H9 (cell line): Measurements from ENCODE around the gene EFCC1. TPM values are rescaled to one million over a fixed set of nuclear protein-coding genes. Genes with fewer than 3 reads are reported as not detected.

Source experiments
- DNase-seq: peaks from one replicate; pipeline ENCODE4 v3.0.0-alpha.2; 2017
- H2AFZ ChIP-seq: one replicate; pipeline ENCODE4 v1.6.1; 2013; ENCODE audit warnings: mild to moderate bottlenecking, low read length, control low read depth, moderate library complexity
- H2AK5ac ChIP-seq: 2 replicates; pipeline ENCODE4 v1.6.1; 2013; ENCODE audit warnings: low read length, control low read depth, mixed read lengths; ENCODE audit not compliant: insufficient read length
- H2BK120ac ChIP-seq: one replicate; pipeline ENCODE4 v1.6.1; 2013; ENCODE audit warnings: low read depth, mild to moderate bottlenecking, low read length, control low read depth, inconsistent platforms; ENCODE audit not compliant: poor library complexity, severe bottlenecking
- H2BK12ac ChIP-seq: 2 replicates; pipeline ENCODE4 v1.6.1; 2013; ENCODE audit warnings: low read length, control low read depth, mixed read lengths, low read depth; ENCODE audit not compliant: insufficient read length
- H2BK15ac ChIP-seq: 2 replicates; pipeline ENCODE4 v1.6.1; 2013; ENCODE audit warnings: low read depth, low read length, control low read depth
- H2BK20ac ChIP-seq: one replicate; pipeline ENCODE4 v1.6.1; 2013; ENCODE audit warnings: low read depth, mild to moderate bottlenecking, low read length, control low read depth, inconsistent platforms; ENCODE audit not compliant: poor library complexity, severe bottlenecking
- H2BK5ac ChIP-seq: 2 replicates; pipeline ENCODE4 v1.6.1; 2013; ENCODE audit warnings: low read length, control low read depth, mixed read lengths; ENCODE audit not compliant: insufficient read length
- H3K14ac ChIP-seq: 2 replicates; pipeline ENCODE4 v1.6.1; 2013; ENCODE audit warnings: low read length, control low read depth; ENCODE audit not compliant: insufficient read depth
- H3K18ac ChIP-seq: 2 replicates; pipeline ENCODE4 v1.6.1; 2013; ENCODE audit warnings: low read depth, mild to moderate bottlenecking, mixed read lengths, low read length, control low read depth; ENCODE audit not compliant: insufficient read length
- H3K23ac ChIP-seq: 2 replicates; pipeline ENCODE4 v1.6.1; 2013; ENCODE audit warnings: low read length, control low read depth, mixed read lengths, low read depth; ENCODE audit not compliant: insufficient read length
- H3K23me2 ChIP-seq: 2 replicates; pipeline ENCODE4 v1.6.1; 2013; ENCODE audit warnings: low read depth, mild to moderate bottlenecking, mixed read lengths, low read length, control low read depth; ENCODE audit not compliant: insufficient read length, poor library complexity, severe bottlenecking
- H3K27ac ChIP-seq: 2 replicates; pipeline ENCODE4 v1.5.1; 2013; ENCODE audit warnings: low read length, control low read depth, mixed read lengths, low read depth; ENCODE audit not compliant: insufficient read length
- H3K27me3 ChIP-seq: 2 replicates; pipeline ENCODE4 v1.6.1; 2013; ENCODE audit warnings: low read length, control low read depth, inconsistent platforms; ENCODE audit not compliant: insufficient read depth
- H3K4ac ChIP-seq: 2 replicates; pipeline ENCODE4 v1.6.1; 2013; ENCODE audit warnings: low read depth, mild to moderate bottlenecking, control low read depth, inconsistent platforms, low read length, moderate library complexity
- H3K4me1 ChIP-seq: 2 replicates; pipeline ENCODE4 v1.6.1; 2013; ENCODE audit warnings: low read length, control low read depth, inconsistent platforms; ENCODE audit not compliant: insufficient read depth
- H3K4me2 ChIP-seq: 2 replicates; pipeline ENCODE4 v1.6.1; 2013; ENCODE audit warnings: low read length, control low read depth, mixed read lengths; ENCODE audit not compliant: insufficient read length, insufficient read depth
- H3K56ac ChIP-seq: 2 replicates; pipeline ENCODE4 v1.6.1; 2013; ENCODE audit warnings: low read depth, mild to moderate bottlenecking, mixed read lengths, low read length, control low read depth; ENCODE audit not compliant: insufficient read length
- H3K79me1 ChIP-seq: 2 replicates; pipeline ENCODE4 v1.6.1; 2013; ENCODE audit warnings: low read depth, mild to moderate bottlenecking, moderate library complexity, low read length, control low read depth, inconsistent platforms; ENCODE audit not compliant: insufficient read depth, poor library complexity, severe bottlenecking
- H3K79me2 ChIP-seq: 2 replicates; pipeline ENCODE4 v1.6.1; 2013; ENCODE audit warnings: low read length, control low read depth, inconsistent platforms; ENCODE audit not compliant: insufficient read depth
- H3K9ac ChIP-seq: 2 replicates; pipeline ENCODE4 v1.6.1; 2013; ENCODE audit warnings: low read length, control low read depth, mixed read lengths; ENCODE audit not compliant: insufficient read length; ENCODE audit errors: extremely low read depth
- H3K9me3 ChIP-seq: one replicate; pipeline ENCODE4 v1.6.1; 2013; ENCODE audit warnings: low read depth, low read length, inconsistent platforms; ENCODE audit not compliant: control insufficient read depth
- H3T11ph ChIP-seq: one replicate; pipeline ENCODE4 v1.6.1; 2013; ENCODE audit warnings: mild to moderate bottlenecking, low read length, control low read depth, inconsistent platforms
- H4K20me1 ChIP-seq: one replicate; pipeline ENCODE4 v1.6.1; 2013; ENCODE audit not compliant: control insufficient read depth, insufficient read length, insufficient read depth
- H4K5ac ChIP-seq: 2 replicates; pipeline ENCODE4 v1.6.1; 2013; ENCODE audit warnings: low read depth, mild to moderate bottlenecking, mixed read lengths, low read length, control low read depth; ENCODE audit not compliant: insufficient read length
- H4K8ac ChIP-seq: replicated peaks from 2 replicates; pipeline ENCODE4 v1.6.1; 2013; ENCODE audit warnings: low read length, control low read depth, mixed read lengths, low read depth; ENCODE audit not compliant: insufficient read length
- H4K91ac ChIP-seq: 2 replicates; pipeline ENCODE4 v1.6.1; 2013; ENCODE audit warnings: low read depth, mild to moderate bottlenecking, moderate library complexity, mixed read lengths, low read length, control low read depth; ENCODE audit not compliant: insufficient read length
- H3K27ac Mint-ChIP-seq, 3 experiments: 2 replicates in 2 of 3; 3 replicates in 1 of 3; pipeline ENCODE4 v1.8.0; 2020 to 2021; ENCODE audit warnings: mixed read lengths in 3 of 3, mild to moderate bottlenecking in 1 of 3, moderate library complexity in 1 of 3
- H3K27me3 Mint-ChIP-seq: 2 replicates; pipeline ENCODE4 v1.8.0; 2021; ENCODE audit warnings: low read depth, mild to moderate bottlenecking, moderate library complexity, mixed read lengths
- H3K36me3 Mint-ChIP-seq, 3 experiments: 2 replicates in 2 of 3; 3 replicates in 1 of 3; pipeline ENCODE4 v1.8.0; 2020 to 2021; ENCODE audit warnings: low read depth in 3 of 3, mixed read lengths in 3 of 3; ENCODE audit not compliant: insufficient read depth in 1 of 3
- H3K4me1 Mint-ChIP-seq, 2 experiments: 2 replicates each; pipeline ENCODE4 v1.8.0; 2020; ENCODE audit warnings: mixed read lengths in 2 of 2
- H3K4me3 Mint-ChIP-seq, 2 experiments: 2 replicates in 1 of 2; 3 replicates in 1 of 2; pipeline ENCODE4 v1.8.0; 2020 to 2021; ENCODE audit warnings: mild to moderate bottlenecking in 2 of 2, mixed read lengths in 2 of 2, moderate library complexity in 1 of 2
- H3K9me3 Mint-ChIP-seq, 2 experiments: 2 replicates in 1 of 2; 3 replicates in 1 of 2; pipeline ENCODE4 v1.8.0; 2020; ENCODE audit warnings: mild to moderate bottlenecking in 2 of 2, mixed read lengths in 2 of 2, moderate library complexity in 1 of 2
- CTCF ChIP-seq: fragments of 200-600 bp; sonication (generic); conservative IDR thresholded peaks from 3 replicates; pipeline ENCODE4 v1.8.0; 2021; ENCODE audit warnings: antibody characterized with exemption, mild to moderate bottlenecking
- WGBS: extraction: QIAGEN DNeasy Blood & Tissue Kit; methylation state at CpG from one replicate; pipeline ENCODE4 v1.1.7; 2013; ENCODE audit warnings: missing lambda C conversion rate, low lambda C conversion rate, mixed read lengths; ENCODE audit not compliant: insufficient read length; ENCODE audit errors: extremely low coverage; 5-methylcytosine and 5-hydroxymethylcytosine counted together
- total RNA-seq: library from RNA; stranded (reverse); gene quantifications from 2 replicates; pipeline ENCODE4 v1.2.1, GENCODE V29; 2021

The EFCC1 gene
- total RNA-seq, 1 experiment from 2014 or later = 0.09 TPM

GRCh38 chr3:129013491-129013891 lies 12.4 kb downstream of the EFCC1 start:
- Histone ChIP-seq H4K91ac (no peak overlapping the region), H2BK12ac (no peak overlapping the region), H3K23ac (no peak overlapping the region), H3K4me1 (no peaks in the 10 kb centered on the region), H2AK5ac (no peak overlapping the region), H2BK15ac (no peak overlapping the region), H3K27me3 (no peaks in the 10 kb centered on the region), H4K20me1 (no peaks in the 10 kb centered on the region), H4K8ac (no peak overlapping the region), H3K18ac (no peak overlapping the region), H2BK120ac (no peak overlapping the region), H3K4ac (no peak overlapping the region), H3K56ac (no peak overlapping the region), H2AFZ (no peak overlapping the region), H3K14ac (no peak overlapping the region), H3K79me1 (no peaks in the 10 kb centered on the region), H2BK20ac (no peak overlapping the region), H3K79me2 (no peaks in the 10 kb centered on the region), H3K9me3 (no peaks in the 10 kb centered on the region), H3K9ac (no peak overlapping the region), H3K23me2 (no peaks in the 10 kb centered on the region), H3K27ac (no peak overlapping the region), H3K4me2 (no peak overlapping the region), H2BK5ac (no peak overlapping the region), H4K5ac (no peak overlapping the region), H3T11ph (no peak overlapping the region)
- no peaks in the 10 kb centered on the region for H3K9me3 Mint-ChIP-seq
- H3K27me3 Mint-ChIP-seq = peaks cover 9% of the 10 kb centered on the region
- no peak for DNase-seq
- H3K4me1 Mint-ChIP-seq = peaks cover 2 to 15% of the 10 kb centered on the region in 2 experiments
- TF ChIP-seq CTCF = no peak
- H3K4me3 Mint-ChIP-seq = no peak overlapping the region
- H3K27ac Mint-ChIP-seq = no peak overlapping the region
- no peaks in the 10 kb centered on the region for H3K36me3 Mint-ChIP-seq
- WGBS = no CpG with 5 or more reads among the region's 3 CpGs
